Measurements from ENCODE around the gene ZDHHC8.

DNA sequence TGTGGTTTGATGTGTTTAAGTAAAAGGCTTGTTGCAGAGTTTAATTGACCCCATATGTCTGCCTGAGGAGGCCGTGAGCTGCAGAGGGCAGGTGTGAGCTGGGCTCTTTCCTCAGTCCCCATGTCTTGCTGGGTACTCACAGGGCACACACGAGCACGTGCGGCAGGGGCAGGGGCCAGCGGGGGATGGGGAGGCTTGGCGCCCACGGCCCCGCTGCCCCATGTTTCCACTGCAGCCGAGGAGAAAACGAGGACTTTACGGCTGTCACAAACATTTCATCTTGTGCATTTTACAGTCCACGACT, 43.9 kb downstream of the ZDHHC8 start:
- TF ChIP-seq CREB1 (IDR thresholded peaks at IDR 0.05; ENCODE audit: low read depth) (no peak), CHD4 (IDR thresholded peaks at IDR 0.05) (no peak)

Measured in GM12878 (cell line).